ENCODE data around the gene VIPR2.

DNA sequence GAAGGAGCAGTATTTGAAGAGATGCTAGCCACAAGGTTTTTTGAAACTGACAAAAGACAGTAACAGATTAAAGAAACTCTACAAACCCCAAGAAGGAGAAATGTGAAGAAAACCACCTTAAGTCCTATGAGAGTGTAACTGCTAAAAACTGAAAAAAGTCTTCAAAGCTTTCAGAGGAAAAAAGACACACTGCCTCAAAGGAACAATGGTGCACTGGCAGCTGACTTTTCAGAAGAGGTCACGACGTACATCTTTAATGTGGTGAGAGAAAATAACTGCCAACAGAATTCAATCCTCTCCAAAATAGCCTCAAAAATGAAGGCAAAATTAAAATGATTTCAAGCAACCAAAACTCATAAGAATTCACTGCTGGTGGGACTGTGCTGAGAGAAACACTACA, 94.0 kb downstream of the VIPR2 start:
- TF ChIP-seq, protein P1, sequence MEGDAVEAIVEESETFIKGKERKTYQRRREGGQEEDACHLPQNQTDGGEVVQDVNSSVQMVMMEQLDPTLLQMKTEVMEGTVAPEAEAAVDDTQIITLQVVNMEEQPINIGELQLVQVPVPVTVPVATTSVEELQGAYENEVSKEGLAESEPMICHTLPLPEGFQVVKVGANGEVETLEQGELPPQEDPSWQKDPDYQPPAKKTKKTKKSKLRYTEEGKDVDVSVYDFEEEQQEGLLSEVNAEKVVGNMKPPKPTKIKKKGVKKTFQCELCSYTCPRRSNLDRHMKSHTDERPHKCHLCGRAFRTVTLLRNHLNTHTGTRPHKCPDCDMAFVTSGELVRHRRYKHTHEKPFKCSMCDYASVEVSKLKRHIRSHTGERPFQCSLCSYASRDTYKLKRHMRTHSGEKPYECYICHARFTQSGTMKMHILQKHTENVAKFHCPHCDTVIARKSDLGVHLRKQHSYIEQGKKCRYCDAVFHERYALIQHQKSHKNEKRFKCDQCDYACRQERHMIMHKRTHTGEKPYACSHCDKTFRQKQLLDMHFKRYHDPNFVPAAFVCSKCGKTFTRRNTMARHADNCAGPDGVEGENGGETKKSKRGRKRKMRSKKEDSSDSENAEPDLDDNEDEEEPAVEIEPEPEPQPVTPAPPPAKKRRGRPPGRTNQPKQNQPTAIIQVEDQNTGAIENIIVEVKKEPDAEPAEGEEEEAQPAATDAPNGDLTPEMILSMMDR (IDR thresholded peaks at IDR 0.05): no peak
- no peak for TF ChIP-seq POLR2A (IDR thresholded peaks at IDR 0.05)
